ENCODE results near the gene PCDHGA12.
"Not testable (repeated sequence)": the region's sequence is repeated elsewhere in the genome, so short reads cannot be mapped to it uniquely, and the experiment has no call there.

Gene PCDHGA12

DNA sequence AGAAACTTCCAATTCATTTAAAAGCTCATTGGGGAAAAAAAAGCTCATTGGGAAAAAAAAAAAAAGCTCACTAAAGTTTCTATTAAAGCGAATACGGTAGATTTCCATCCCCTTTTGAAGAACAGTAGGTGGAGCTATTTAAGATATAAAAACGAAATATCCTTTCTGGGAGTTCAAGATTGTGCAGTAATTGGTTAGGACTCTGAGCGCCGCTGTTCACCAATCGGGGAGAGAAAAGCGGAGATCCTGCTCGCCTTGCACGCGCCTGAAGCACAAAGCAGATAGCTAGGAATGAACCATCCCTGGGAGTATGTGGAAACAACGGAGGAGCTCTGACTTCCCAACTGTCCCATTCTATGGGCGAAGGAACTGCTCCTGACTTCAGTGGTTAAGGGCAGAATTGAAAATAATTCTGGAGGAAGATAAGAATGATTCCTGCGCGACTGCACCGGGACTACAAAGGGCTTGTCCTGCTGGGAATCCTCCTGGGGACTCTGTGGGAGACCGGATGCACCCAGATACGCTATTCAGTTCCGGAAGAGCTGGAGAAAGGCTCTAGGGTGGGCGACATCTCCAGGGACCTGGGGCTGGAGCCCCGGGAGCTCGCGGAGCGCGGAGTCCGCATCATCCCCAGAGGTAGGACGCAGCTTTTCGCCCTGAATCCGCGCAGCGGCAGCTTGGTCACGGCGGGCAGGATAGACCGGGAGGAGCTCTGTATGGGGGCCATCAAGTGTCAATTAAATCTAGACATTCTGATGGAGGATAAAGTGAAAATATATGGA, at the start of gene PCDHGA12:
PCDHGA12 (plus strand) TSS at position 176 of the 782 bp plus-strand sequence; CDS start at position 429, 253 bp downstream.
- DNase-seq (ENCODE audit: low read depth in 2 of 2): no peak

DNA sequence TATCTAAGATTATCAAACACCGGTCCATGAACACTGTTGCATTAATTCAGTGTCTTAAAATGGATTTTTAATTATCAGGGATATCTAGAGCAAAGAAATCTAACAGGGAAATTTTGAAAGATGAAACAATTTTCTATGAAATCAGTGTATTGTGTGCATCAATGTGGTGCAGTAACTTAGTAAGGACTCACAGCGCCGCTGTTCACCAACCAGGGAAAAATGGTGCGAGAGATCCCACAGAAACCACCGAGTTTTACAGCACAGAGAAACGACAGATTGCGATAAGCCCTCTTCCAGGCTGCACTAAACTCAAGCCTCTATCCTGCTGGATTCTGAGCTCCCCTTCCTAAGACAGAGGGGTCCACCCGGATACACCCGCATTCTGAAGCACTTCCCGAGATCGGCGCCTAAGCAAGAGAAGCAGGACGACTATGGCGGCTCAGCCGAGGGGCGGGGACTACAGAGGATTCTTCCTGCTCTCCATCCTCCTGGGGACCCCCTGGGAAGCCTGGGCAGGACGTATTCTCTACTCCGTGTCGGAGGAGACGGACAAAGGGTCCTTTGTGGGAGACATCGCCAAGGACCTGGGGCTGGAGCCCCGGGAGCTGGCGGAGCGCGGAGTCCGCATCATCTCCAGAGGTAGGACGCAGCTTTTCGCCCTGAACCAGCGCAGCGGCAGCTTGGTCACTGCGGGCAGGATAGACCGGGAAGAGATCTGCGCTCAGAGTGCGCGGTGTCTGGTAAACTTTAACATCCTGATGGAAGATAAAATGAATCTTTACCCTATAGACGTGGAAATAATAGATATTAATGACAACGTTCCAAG, 47.6 kb upstream of the PCDHGA12 start, which contains the start of gene PCDHGA7:
PCDHGA7 (plus strand) TSS at position 274 of the 826 bp plus-strand sequence; CDS start at position 432, 158 bp downstream.
- DNase-seq (ENCODE audit: low read depth in 2 of 2): no peak

DNA sequence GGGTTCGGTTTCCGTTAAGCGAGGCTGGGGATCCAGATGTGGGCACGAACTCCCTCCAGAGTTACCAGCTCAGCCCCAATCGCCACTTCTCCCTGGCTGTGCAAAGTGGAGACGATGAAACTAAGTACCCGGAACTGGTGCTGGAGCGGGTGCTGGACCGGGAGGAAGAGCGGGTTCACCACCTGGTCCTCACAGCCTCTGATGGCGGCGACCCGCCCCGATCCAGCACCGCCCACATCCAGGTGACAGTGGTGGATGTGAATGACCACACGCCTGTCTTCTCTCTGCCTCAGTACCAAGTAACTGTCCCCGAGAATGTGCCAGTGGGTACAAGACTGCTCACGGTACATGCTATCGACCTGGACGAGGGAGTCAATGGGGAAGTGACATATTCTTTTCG, 47.0 kb upstream of the PCDHGA12 start:
- DNase-seq (ENCODE audit: low read depth in 2 of 2): no peak

- no peak for DNase-seq (ENCODE audit: low read depth in 2 of 2)
Observed at GRCh38 chr5:141384471-141385267, 45.6 kb upstream of the PCDHGA12 start.

GRCh38 chr5:141387557-141388311, 42.6 kb upstream of the PCDHGA12 start, which contains the start of gene PCDHGB4:
Gene PCDHGB4, plus strand, starts transcription at chr5:141387698. Its CDS starts 187 bp downstream, at chr5:141387885.
- DNase-seq (ENCODE audit: low read depth in 2 of 2): not testable (repeated sequence)

- no peak for DNase-seq (ENCODE audit: low read depth in 2 of 2)
Observed at GRCh38 chr5:141388661-141389060, 41.6 kb upstream of the PCDHGA12 start.

- no peak for DNase-seq (ENCODE audit: low read depth in 2 of 2)
Observed at GRCh38 chr5:141389153-141390042, 40.9 kb upstream of the PCDHGA12 start.

- no peak for DNase-seq (ENCODE audit: low read depth in 2 of 2)
Observed at GRCh38 chr5:141392429-141393198, 37.7 kb upstream of the PCDHGA12 start, which contains the start of gene PCDHGA8. Gene PCDHGA8, plus strand, starts transcription at chr5:141392633. Its CDS starts 181 bp downstream, at chr5:141392814.

DNA sequence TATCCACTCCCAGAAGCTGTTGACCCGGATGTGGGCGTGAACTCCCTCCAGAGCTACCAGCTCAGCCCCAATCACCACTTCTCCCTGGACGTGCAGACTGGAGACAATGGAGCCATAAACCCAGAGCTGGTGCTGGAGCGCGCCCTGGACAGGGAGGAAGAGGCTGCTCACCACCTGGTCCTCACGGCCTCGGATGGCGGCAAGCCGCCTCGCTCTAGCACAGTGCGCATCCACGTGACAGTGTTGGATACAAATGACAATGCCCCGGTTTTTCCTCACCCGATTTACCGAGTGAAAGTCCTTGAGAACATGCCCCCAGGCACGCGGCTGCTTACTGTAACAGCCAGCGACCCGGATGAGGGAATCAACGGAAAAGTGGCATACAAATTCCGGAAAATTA, 37.0 kb upstream of the PCDHGA12 start:
- no peak for DNase-seq (ENCODE audit: low read depth in 2 of 2)

- DNase-seq (ENCODE audit: low read depth in 2 of 2): not testable (repeated sequence)
Observed at GRCh38 chr5:141394401-141395187, 35.7 kb upstream of the PCDHGA12 start.

DNA sequence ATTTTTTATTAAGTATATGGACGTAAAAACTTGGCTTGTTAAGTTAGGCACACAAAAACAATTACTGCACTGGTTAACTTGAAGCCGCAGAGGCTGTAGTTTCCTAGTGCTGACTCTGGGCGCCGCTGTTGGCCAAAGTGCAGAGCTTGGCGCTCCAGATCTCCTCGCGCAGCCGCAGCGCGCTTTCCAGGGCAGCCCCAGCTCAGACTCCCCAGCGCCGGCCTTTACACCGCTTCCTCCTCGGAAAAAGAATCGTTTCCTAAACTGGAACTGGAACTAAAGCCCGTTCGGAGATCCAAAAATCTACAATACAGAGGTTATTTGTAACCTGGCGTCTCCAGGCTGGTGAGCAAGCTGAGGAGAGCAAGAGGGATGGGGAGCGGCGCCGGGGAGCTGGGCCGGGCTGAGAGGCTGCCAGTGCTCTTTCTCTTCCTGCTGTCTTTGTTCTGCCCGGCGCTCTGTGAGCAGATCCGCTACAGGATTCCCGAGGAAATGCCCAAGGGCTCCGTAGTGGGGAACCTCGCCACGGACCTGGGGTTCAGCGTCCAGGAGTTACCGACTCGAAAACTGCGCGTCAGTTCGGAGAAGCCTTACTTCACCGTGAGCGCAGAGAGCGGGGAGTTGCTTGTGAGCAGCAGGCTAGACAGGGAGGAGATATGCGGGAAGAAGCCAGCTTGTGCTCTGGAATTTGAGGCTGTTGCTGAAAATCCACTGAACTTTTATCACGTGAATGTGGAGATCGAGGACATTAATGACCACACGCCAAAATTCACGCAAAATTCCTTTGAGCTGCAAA, 32.4 kb upstream of the PCDHGA12 start, which contains the start of gene PCDHGB5:
PCDHGB5 (plus strand) TSS at position 192 of the 796 bp plus-strand sequence; CDS start at position 373, 181 bp downstream.
- DNase-seq (ENCODE audit: low read depth in 2 of 2): not testable (repeated sequence)

DNA sequence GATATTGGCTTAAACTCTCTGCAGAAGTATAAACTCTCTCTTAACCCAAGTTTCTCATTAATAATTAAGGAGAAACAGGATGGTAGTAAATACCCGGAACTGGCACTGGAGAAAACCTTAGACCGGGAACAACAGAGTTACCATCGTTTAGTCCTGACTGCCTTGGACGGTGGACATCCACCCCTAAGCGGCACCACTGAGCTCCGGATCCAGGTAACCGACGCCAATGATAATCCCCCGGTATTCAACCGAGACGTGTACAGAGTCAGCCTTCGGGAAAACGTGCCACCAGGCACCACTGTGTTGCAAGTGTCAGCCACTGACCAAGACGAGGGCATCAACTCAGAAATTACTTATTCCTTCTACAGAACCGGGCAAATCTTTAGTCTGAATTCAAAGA, 31.7 kb upstream of the PCDHGA12 start:
- no peak for DNase-seq (ENCODE audit: low read depth in 2 of 2)

DNA sequence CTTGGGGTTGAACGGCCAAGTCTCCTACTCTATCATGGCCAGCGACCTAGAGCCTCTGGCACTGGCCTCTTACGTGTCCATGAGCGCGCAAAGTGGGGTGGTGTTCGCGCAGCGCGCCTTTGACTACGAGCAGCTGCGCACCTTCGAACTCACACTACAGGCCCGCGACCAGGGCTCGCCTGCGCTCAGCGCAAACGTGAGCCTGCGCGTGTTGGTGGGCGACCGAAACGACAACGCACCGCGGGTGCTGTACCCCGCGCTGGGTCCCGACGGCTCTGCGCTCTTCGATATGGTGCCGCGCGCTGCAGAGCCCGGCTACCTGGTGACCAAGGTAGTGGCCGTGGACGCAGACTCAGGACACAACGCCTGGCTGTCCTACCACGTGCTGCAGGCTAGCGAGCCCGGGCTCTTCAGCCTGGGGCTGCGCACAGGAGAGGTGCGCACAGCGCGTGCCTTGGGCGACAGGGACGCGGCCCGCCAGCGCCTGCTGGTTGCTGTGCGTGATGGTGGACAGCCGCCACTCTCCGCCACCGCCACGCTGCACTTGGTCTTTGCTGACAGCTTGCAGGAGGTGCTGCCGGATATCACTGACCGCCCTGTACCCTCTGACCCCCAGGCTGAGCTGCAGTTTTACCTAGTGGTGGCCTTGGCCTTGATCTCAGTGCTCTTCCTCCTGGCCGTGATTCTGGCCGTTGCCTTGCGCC, 30.6 kb upstream of the PCDHGA12 start:
- no peak for DNase-seq (ENCODE audit: low read depth in 2 of 2)

DNA sequence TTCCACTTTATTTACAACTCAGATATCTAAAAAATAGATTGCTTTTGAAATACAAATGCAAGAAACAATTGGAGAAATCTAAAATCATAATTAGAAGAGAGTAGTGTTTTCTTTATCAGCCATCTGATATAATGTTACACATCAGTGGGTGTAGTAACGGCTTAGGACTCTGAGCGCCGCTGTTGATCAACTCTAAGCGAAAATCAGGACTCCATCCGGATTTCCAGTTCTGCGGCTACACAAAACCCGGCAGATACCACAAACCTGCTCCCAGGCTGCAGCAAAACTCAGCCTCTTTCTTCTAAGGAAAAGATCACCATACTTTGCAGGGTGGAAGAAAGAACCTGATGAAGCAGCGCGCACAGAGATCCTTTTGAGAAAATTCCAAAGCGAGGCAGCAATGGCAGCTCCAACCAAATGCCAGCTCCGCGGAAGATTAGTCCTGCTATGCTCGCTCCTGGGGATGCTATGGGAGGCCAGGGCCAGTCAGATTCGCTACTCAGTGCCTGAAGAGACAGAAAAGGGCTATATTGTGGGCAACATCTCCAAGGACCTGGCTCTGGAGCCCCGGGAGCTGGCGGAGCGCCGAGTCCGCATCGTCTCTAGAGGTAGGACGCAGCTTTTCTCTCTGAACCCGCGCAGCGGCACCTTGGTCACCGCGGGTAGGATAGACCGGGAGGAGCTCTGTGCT, 27.6 kb upstream of the PCDHGA12 start, which contains the start of gene PCDHGA9:
PCDHGA9 (plus strand) TSS at position 226 of the 691 bp plus-strand sequence; CDS start at position 401, 175 bp downstream.
- DNase-seq (ENCODE audit: low read depth in 2 of 2): no peak

GRCh38 chr5:141403387-141403786, 26.9 kb upstream of the PCDHGA12 start:
- no peak for DNase-seq (ENCODE audit: low read depth in 2 of 2)
